ENCODE results near the gene UVRAG.

- TF ChIP-seq CTCF (IDR thresholded peaks at IDR 0.05; ENCODE audit: low read length), result no peak
- no peak for TF ChIP-seq EZH2 (IDR thresholded peaks at IDR 0.05; ENCODE audit: borderline replicate concordance, low read length)
These were observed 181.8 kb downstream of the UVRAG start for GRCh38 chr11:75996523-75997442.

Data from OCI-LY1 (cell line).